OCI-LY1 (cell line): ENCODE data around the gene WDR72.

Experiments
- CTCF ChIP-seq: fragments of 200-600 bp; sonication (generic), shearing (Covaris generic); IDR thresholded peaks from 2 replicates; pipeline ENCODE4 v1.5.1; 2017; ENCODE audit warnings: mild to moderate bottlenecking, antibody characterized with exemption, low read length, moderate library complexity, mixed read lengths
- EZH2 ChIP-seq: fragments of 200-600 bp; sonication (generic), shearing (Covaris generic); IDR thresholded peaks from 2 replicates; pipeline ENCODE4 v1.8.0; 2017; ENCODE audit warnings: borderline replicate concordance, mixed run types, mild to moderate bottlenecking, antibody characterized with exemption, low read length, moderate library complexity, mixed read lengths

- TF ChIP-seq CTCF, result no peak
- TF ChIP-seq EZH2, result no peak
Observed at GRCh38 chr15:53618461-53618860, 141.0 kb downstream of the WDR72 start.
